Liver (tissue), 3 donors: ENCODE measurements around the gene ZDHHC22.

ENCODE experiments used
- RAD21 ChIP-seq, 2 donors: IDR thresholded peaks; 2 replicates each; pipeline ENCODE4 v1.6.1; 2016; ENCODE audit warnings: antibody characterized with exemption in 2 of 2, mild to moderate bottlenecking in 2 of 2
- RXRA ChIP-seq, 2 donors: IDR thresholded peaks; 2 replicates each; pipeline ENCODE4 v1.6.1; 2017 to 2018; ENCODE audit warnings: antibody characterized with exemption in 2 of 2, mild to moderate bottlenecking in 1 of 2
- TF ChIP-seq, protein P1 (sequence below): fragments of 150-350 bp; IDR thresholded peaks from 2 replicates; pipeline ENCODE4 v1.5.1; 2017; ENCODE audit warnings: improper control_type of control experiment, low read depth, low read length; ENCODE audit not compliant: missing input control
- donor health status: healthy.
- donor health status: healthy.

DNA sequence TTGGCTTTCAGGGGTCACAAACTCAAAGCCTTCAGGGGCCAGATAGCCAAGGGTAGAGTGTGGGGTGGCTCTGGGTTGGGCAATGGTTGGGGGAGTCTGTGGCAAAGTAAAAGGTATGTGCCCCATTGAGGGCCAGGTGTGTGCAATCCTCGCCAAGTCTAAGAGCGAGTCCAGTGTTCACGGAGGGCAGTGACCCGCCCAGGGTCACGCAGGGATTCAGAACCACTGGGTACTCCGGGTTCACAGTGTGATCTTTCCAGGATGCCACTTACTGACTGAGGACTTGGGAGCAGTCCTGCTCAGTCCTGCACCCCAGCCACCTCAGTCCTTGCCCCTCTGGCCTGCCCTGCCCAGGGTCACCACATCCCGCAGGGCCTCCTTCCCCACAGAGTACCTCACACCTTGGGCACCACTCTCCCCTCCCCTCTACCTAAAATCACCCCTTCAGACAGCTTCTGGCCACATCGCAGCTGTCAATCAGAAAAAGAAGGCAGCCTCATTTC is 15.7 kb downstream of the ZDHHC22 start:
- TF ChIP-seq, protein P1, sequence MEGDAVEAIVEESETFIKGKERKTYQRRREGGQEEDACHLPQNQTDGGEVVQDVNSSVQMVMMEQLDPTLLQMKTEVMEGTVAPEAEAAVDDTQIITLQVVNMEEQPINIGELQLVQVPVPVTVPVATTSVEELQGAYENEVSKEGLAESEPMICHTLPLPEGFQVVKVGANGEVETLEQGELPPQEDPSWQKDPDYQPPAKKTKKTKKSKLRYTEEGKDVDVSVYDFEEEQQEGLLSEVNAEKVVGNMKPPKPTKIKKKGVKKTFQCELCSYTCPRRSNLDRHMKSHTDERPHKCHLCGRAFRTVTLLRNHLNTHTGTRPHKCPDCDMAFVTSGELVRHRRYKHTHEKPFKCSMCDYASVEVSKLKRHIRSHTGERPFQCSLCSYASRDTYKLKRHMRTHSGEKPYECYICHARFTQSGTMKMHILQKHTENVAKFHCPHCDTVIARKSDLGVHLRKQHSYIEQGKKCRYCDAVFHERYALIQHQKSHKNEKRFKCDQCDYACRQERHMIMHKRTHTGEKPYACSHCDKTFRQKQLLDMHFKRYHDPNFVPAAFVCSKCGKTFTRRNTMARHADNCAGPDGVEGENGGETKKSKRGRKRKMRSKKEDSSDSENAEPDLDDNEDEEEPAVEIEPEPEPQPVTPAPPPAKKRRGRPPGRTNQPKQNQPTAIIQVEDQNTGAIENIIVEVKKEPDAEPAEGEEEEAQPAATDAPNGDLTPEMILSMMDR = no peak
- peak in 1 of 2 donors; percentile 68 for TF ChIP-seq RXRA (IDR thresholded peaks at IDR 0.05)
- TF ChIP-seq RAD21 (IDR thresholded peaks at IDR 0.05) = no peak
